Upper lobe of right lung (tissue), 1 donor: ENCODE data around the gene GPC5. TPM values are rescaled to one million over a fixed set of nuclear protein-coding genes. Genes with fewer than 3 reads are reported as not detected.

ENCODE experiments used
- ATAC-seq: fragments of 200-7000 bp; cut with Tn5 transposase; one replicate; pipeline ENCODE4 v1.9.1; 2020; ENCODE audit warnings: mild to moderate bottlenecking, moderate library complexity
- DNase-seq: peaks from one replicate; pipeline ENCODE4 v3.0.0-alpha.2; 2020
- H3K27ac ChIP-seq: fragments of 200-600 bp; one replicate; pipeline ENCODE4 v1.8.0; 2022
- H3K27me3 ChIP-seq: fragments of 200-600 bp; one replicate; pipeline ENCODE4 v1.8.0; 2022; ENCODE audit warnings: mild to moderate bottlenecking
- H3K36me3 ChIP-seq: fragments of 200-600 bp; one replicate; pipeline ENCODE4 v1.8.0; 2022
- H3K4me1 ChIP-seq: fragments of 200-600 bp; one replicate; pipeline ENCODE4 v1.8.0; 2022
- H3K4me3 ChIP-seq: fragments of 200-600 bp; one replicate; pipeline ENCODE4 v1.8.0; 2022; ENCODE audit warnings: mild to moderate bottlenecking
- H3K9me3 ChIP-seq: fragments of 200-600 bp; one replicate; pipeline ENCODE4 v1.8.0; 2022
- intact Hi-C: fragments of 100-400 bp; cut with DNase I; formaldehyde crosslinking; loops from one replicate; pipeline ENCODE4 v1.11.0; 2022
- total RNA-seq: library from RNA; stranded (reverse); fragmentation: NEBNext Ultra II Directional; extraction: Animal tissue kit (Norgen Biotek cat#: 25700); gene quantifications from one replicate; pipeline ENCODE4 v1.2.1, GENCODE V29; 2021
- TF ChIP-seq, protein P1 (sequence below): fragments of 200-600 bp; IDR thresholded peaks from one replicate; pipeline ENCODE4 v1.8.0; 2022; ENCODE audit warnings: antibody characterized with exemption
- donor health status: DM: no; HTN: yes; CAD: no; lungs with severe emphysema.

The GPC5 gene
- total RNA-seq, 1 donor from 2014 or later, result 8.1 TPM

DNA sequence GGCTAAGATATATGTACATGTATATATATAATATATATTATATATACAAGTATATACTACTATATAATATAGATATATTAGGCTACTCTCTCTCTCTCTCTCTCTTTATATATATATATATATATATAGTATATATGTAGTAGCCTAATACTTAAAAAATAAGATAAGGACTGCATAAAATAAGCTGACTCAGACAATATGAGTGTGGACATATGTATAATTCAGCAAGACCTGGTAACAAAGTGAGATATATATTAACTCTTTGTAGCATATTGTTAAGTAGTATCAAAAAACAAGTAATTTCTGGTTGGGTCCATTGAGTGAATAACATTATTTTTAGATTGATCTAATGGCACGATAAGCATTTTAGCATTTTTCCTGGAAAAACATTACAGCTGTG, 509.0 kb downstream of the GPC5 start:
- H3K4me1 ChIP-seq, result no peaks in the 10 kb centered on the region
- intact Hi-C loops, result no loop called here
- H3K36me3 ChIP-seq, result no peaks in the 10 kb centered on the region
- no peak for ATAC-seq
- no peaks in the 10 kb centered on the region for H3K27me3 ChIP-seq
- TF ChIP-seq, protein P1, sequence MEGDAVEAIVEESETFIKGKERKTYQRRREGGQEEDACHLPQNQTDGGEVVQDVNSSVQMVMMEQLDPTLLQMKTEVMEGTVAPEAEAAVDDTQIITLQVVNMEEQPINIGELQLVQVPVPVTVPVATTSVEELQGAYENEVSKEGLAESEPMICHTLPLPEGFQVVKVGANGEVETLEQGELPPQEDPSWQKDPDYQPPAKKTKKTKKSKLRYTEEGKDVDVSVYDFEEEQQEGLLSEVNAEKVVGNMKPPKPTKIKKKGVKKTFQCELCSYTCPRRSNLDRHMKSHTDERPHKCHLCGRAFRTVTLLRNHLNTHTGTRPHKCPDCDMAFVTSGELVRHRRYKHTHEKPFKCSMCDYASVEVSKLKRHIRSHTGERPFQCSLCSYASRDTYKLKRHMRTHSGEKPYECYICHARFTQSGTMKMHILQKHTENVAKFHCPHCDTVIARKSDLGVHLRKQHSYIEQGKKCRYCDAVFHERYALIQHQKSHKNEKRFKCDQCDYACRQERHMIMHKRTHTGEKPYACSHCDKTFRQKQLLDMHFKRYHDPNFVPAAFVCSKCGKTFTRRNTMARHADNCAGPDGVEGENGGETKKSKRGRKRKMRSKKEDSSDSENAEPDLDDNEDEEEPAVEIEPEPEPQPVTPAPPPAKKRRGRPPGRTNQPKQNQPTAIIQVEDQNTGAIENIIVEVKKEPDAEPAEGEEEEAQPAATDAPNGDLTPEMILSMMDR, result no peak
- H3K4me3 ChIP-seq, result no peak overlapping the region
- H3K9me3 ChIP-seq, result no peaks in the 10 kb centered on the region
- H3K27ac ChIP-seq, result no peak overlapping the region
- no peak for DNase-seq

DNA sequence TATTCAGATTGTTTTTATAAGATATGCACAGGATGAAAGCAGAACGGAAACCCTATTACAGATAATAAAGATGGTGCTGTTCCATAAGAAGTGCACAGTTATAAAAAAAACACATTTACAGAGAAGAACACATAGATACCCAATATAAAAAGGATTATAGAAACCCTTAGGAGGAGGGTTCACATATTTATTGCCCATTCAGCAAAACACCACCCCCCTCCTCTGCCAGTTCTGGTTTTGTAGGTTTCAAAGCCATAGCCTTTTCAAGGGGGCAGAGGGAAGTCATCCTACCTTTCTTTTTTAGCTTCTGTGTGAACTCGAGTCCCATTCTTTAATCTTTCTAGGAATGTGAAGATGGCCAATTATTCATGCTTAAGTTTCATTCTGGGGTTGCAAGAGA, 511.2 kb downstream of the GPC5 start:
- no peaks in the 10 kb centered on the region for H3K4me1 ChIP-seq
- TF ChIP-seq, protein P1, result no peak
- H3K27ac ChIP-seq, result no peak overlapping the region
- no peak for DNase-seq
- H3K36me3 ChIP-seq, result no peaks in the 10 kb centered on the region
- H3K27me3 ChIP-seq, result no peaks in the 10 kb centered on the region
- ATAC-seq, result no peak
- intact Hi-C loops, result no loop called here
- H3K4me3 ChIP-seq, result no peak overlapping the region
- H3K9me3 ChIP-seq, result no peaks in the 10 kb centered on the region

DNA sequence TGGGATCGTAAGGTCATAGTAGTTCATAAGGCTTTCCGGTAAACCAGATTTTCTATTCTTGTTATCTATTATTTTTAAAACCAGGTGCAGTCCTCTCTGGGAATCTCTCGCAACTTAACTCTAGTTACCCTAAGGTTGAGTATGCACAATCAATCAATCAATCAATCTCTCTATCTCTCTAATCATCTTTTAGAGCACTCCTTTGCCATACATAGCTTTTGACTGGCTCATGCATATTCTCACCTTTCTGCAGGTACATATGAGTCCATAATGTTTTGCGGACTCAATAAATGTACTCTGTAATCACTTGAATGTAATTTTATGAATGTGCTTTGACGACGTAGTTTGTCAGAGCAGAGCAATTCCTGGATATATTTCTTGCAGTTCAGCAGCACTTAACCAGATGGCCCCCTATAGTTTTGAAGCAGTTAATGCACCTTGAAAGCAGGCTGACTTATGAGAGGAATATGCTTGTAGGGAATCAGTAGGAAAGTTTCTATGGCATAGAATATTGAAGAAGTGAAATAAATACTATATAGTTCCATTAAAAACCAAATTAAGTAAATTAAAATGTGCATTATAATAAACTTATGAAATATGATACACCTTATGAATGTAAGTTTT, 524.7 kb downstream of the GPC5 start:
- no peak overlapping the region for H3K27ac ChIP-seq
- intact Hi-C loops, result no loop called here
- TF ChIP-seq, protein P1, result no peak
- H3K36me3 ChIP-seq, result no peaks in the 10 kb centered on the region
- DNase-seq (no peak), ATAC-seq (no peak)
- H3K27me3 ChIP-seq, result no peaks in the 10 kb centered on the region
- no peaks in the 10 kb centered on the region for H3K4me1 ChIP-seq
- H3K9me3 ChIP-seq, result no peaks in the 10 kb centered on the region
- no peak overlapping the region for H3K4me3 ChIP-seq

DNA sequence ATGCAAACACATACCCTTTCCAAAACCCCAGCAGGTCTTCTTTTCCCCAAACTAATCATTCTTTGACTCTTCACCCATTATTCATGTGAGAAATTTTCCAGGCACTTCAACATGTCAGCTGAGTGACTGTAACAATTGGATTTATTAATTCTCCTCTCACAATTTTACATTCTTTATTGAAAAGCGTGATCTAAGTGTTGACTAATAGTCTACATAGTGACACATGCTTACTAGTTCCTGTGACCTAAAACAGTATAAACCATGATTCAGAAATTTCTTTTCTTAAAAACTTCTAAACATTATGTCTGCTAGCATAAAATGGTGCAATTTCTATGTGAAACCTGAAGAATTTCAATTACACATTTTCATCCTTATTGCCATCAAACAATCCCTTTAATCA, 532.3 kb downstream of the GPC5 start:
- H3K36me3 ChIP-seq, result no peaks in the 10 kb centered on the region
- no peaks in the 10 kb centered on the region for H3K27me3 ChIP-seq
- H3K27ac ChIP-seq, result no peak overlapping the region
- no peak for ATAC-seq
- H3K4me1 ChIP-seq, result no peaks in the 10 kb centered on the region
- TF ChIP-seq, protein P1, result no peak
- intact Hi-C loops, result no loop called here
- H3K9me3 ChIP-seq, result no peaks in the 10 kb centered on the region
- no peak for DNase-seq
- no peak overlapping the region for H3K4me3 ChIP-seq

DNA sequence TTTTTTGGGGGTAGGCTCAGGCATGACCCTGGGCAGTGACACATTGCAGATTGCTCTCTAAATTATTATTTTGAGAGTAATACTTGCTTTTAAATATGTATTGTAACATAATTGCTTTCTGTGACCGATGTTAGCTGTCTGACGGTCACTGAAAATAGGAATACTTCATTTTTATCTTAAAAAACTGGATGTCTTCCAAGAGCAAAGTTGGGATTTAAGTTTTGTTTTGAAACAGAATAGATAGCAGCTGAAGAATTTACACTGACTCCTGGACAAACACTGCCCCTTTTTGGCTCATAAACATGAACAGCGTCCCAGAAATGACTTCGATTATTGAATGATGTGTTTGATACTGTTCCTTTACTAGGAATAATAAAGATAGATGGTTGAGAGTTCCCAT, 535.9 kb downstream of the GPC5 start:
- no peak overlapping the region for H3K27ac ChIP-seq
- intact Hi-C loops, result no loop called here
- ATAC-seq, result no peak
- no peaks in the 10 kb centered on the region for H3K27me3 ChIP-seq
- H3K9me3 ChIP-seq, result no peaks in the 10 kb centered on the region
- H3K36me3 ChIP-seq, result no peaks in the 10 kb centered on the region
- no peak for DNase-seq
- H3K4me3 ChIP-seq, result no peak overlapping the region
- H3K4me1 ChIP-seq, result no peaks in the 10 kb centered on the region
- TF ChIP-seq, protein P1, result no peak

DNA sequence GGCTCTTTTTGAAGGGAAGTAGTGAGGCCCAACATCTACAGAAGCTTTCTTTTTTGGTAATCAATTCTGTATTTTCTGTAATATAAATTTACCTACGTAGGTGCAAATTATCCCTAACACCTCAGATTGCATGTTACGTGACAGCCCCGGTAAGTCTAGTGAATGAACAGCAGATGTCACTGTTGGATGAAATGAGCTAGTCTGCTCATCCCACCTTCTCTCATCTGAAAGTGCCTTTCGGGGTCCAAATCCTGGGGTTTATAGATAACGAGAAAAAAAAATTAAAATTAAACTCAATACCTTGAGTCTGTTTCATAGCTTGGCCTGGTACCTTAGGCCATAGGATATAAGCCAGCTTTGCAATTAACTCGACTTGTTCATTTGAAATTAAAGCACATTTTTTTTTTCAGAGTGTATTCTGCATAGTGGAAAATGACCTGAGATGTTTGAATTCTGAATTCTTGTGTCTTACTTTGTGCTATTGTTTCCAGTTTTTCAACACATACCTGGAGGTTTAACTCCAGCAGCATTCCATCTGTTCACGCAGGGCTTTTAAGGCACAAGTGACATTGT, 548.2 kb downstream of the GPC5 start:
- intact Hi-C loops, result no loop called here
- Histone ChIP-seq H3K27me3 (no peaks in the 10 kb centered on the region), H3K4me1 (no peaks in the 10 kb centered on the region), H3K36me3 (no peaks in the 10 kb centered on the region), H3K27ac (no peak overlapping the region), H3K9me3 (no peaks in the 10 kb centered on the region), H3K4me3 (no peak overlapping the region)
- TF ChIP-seq, protein P1, result peak; percentile 41
- DNase-seq (no peak), ATAC-seq (peak; percentile 30)
